GM12878 (cell line): ENCODE results near the gene ACSL3. TPM values are rescaled to one million over a fixed set of nuclear protein-coding genes. Genes with fewer than 3 reads are reported as not detected.
"Not testable (repeated sequence)": the region's sequence is repeated elsewhere in the genome, so short reads cannot be mapped to it uniquely, and the experiment has no call there.

Experiments
- ATAC-seq: fragments of 200-7000 bp; cut with Tn5 transposase; 3 replicates; pipeline ENCODE4 v1.9.1; 2020; ENCODE audit warnings: mild to moderate bottlenecking, moderate library complexity
- BruUV-seq: library from RNA; stranded (reverse); fragments of 400-500 nt; replicated peaks from 2 replicates; lab custom pipeline; 2021; lab: Mats Ljungman, UMichigan
- CTCF ChIA-PET: fragments of 300-600 bp; sonication (Branson Sonifier 250); formaldehyde crosslinking; extraction: SDS; loops from one replicate; lab custom pipeline; 2021; ENCODE audit warnings: inconsistent platforms; lab: Yijun Ruan, JAX
- POLR2A ChIA-PET: fragments of 350-600 bp; formaldehyde crosslinking; extraction: SDS; loops from one replicate; lab custom pipeline; 2021; ENCODE audit warnings: inconsistent platforms; lab: Charles Lee
- RAD21 ChIA-PET: fragments of 300-600 bp; sonication (Branson Sonifier 250); formaldehyde crosslinking; loops from one replicate; lab custom pipeline; 2023; ENCODE audit warnings: antibody characterized with exemption; ENCODE audit not compliant: unreplicated experiment; lab: Charles Lee
- SMC1A ChIA-PET: fragments of 300-600 bp; sonication (Branson Sonifier 250); formaldehyde crosslinking; loops from one replicate; lab custom pipeline; 2023; ENCODE audit not compliant: unreplicated experiment, uncharacterized antibody; lab: Charles Lee
- DNase-seq: peaks from one replicate; pipeline ENCODE4 v3.0.0-alpha.2; 2011; ENCODE audit warnings: low read depth, low spot score
- FAIRE-seq: peaks from 3 replicates; lab custom pipeline; 2011; peaks lifted over from hg19 to GRCh38; lab: Jason Lieb, UNC
- H2AFZ ChIP-seq: 2 replicates; pipeline ENCODE4 v1.6.0; 2011; ENCODE audit warnings: low read depth, low read length, control low read depth; ENCODE audit not compliant: control insufficient read depth
- H3K27ac ChIP-seq: 2 replicates; pipeline ENCODE4 v1.5.1; 2011; ENCODE audit warnings: control low read depth; ENCODE audit not compliant: control insufficient read depth, insufficient read depth
- H3K27me3 ChIP-seq, 2 experiments: replicated peaks in 1 of 2; 2 replicates each; pipeline versions ENCODE4 v1.6.0 to v1.6.1; 2011; ENCODE audit warnings: low read length in 1 of 2; ENCODE audit not compliant: control insufficient read depth in 2 of 2, insufficient read depth in 2 of 2
- H3K36me3 ChIP-seq, 2 experiments: 2 replicates each; pipeline ENCODE4 v1.5.1; 2011; ENCODE audit warnings: low read length in 1 of 2; ENCODE audit not compliant: control insufficient read depth in 2 of 2, insufficient read depth in 2 of 2
- H3K4me1 ChIP-seq: 2 replicates; pipeline ENCODE4 v1.6.1; 2011; ENCODE audit warnings: mild to moderate bottlenecking, low read length, moderate library complexity, mixed read lengths; ENCODE audit not compliant: control insufficient read depth, insufficient read depth
- H3K4me2 ChIP-seq: 2 replicates; pipeline ENCODE4 v1.6.0; 2011; ENCODE audit warnings: control low read depth; ENCODE audit not compliant: control insufficient read depth, insufficient read depth
- H3K4me3 ChIP-seq: fragments of 200-600 bp; sonication (generic); 2 replicates; pipeline ENCODE4 v1.5.1; 2016
- H3K79me2 ChIP-seq: 2 replicates; pipeline ENCODE4 v1.6.0; 2011; ENCODE audit warnings: low read length; ENCODE audit not compliant: control insufficient read depth, insufficient read depth
- H3K9ac ChIP-seq: 2 replicates; pipeline ENCODE4 v1.8.0; 2011; ENCODE audit warnings: low read length, control low read depth, mixed read lengths; ENCODE audit not compliant: control insufficient read depth, insufficient read depth
- H3K9me3 ChIP-seq: replicated peaks from 3 replicates; pipeline ENCODE4 v1.5.1; 2011; ENCODE audit warnings: mild to moderate bottlenecking, low read length; ENCODE audit not compliant: control insufficient read depth, insufficient read depth
- H4K20me1 ChIP-seq: 2 replicates; pipeline ENCODE4 v1.6.0; 2011; ENCODE audit not compliant: control insufficient read depth, insufficient read depth
- CEBPB ChIP-seq, 2 experiments: fragments of 150-350 bp in 1 of 2; IDR thresholded peaks; 2 replicates each; pipeline ENCODE4 v1.6.1; 2012 to 2014; ENCODE audit warnings: low read depth in 2 of 2, low read length in 2 of 2, borderline replicate concordance in 1 of 2, inconsistent platforms in 1 of 2
- E2F8 ChIP-seq: fragments of 450-650 bp; IDR thresholded peaks from 2 replicates; pipeline ENCODE4 v1.6.1; 2018; ENCODE audit warnings: mild to moderate bottlenecking, low read depth, moderate library complexity; ENCODE audit not compliant: partially characterized antibody
- REST ChIP-seq: IDR thresholded peaks from 2 replicates; pipeline ENCODE4 v1.6.1; 2012; ENCODE audit warnings: mild to moderate bottlenecking, low read depth, low read length
- WGBS: methylation state at CpG from one replicate; pipeline ENCODE4 v1.1.6; 2016; ENCODE audit warnings: low lambda C conversion rate; ENCODE audit not compliant: insufficient replicate concordance, insufficient coverage; ENCODE audit errors: missing lambda C conversion rate; 5-methylcytosine and 5-hydroxymethylcytosine counted together
- in situ Hi-C: fragments of 300-500 bp; cut with MboI; formaldehyde crosslinking; loops from 9 replicates; pipeline ENCODE4 v1.14.3; 2018; ENCODE audit warnings: mixed read lengths
- intact Hi-C: fragments of 100-400 bp; cut with micrococcal nuclease; formaldehyde crosslinking; loops from one replicate; pipeline ENCODE4 v1.14.2; 2022; ENCODE audit not compliant: unreplicated experiment
- polyA plus RNA-seq, 11 experiments: library from polyadenylated mRNA; depleted of rRNA in 4 of 11; unstranded in 6 of 11; stranded (reverse) in 5 of 11; fragments of >200 nt; fragmentation: Nextera tagmentation in 4 of 11; fragmentation: Illumina TruSeq in 1 of 11; extraction: Ambion mirVana in 4 of 11; extraction: Trizol in 1 of 11; gene quantifications; 1 replicate in 1 of 11; 2 replicates in 10 of 11; pipeline versions ENCODE4 v1.2.1 to v1.2.3, GENCODE V29; 2011 to 2016; ENCODE audit warnings: inconsistent platforms in 2 of 11, missing spikeins in 2 of 11, low read depth in 1 of 11
- total RNA-seq, 4 experiments: library from RNA; depleted of rRNA in 3 of 4; stranded (reverse); fragments of >200 nt in 3 of 4; fragmentation: Illumina TruSeq in 1 of 4; extraction: Trizol in 1 of 4; gene quantifications; 2 replicates each; pipeline versions ENCODE4 v1.2.1 to v1.2.3, GENCODE V29; 2013 to 2021

ACSL3 gene
- total and polyA plus RNA-seq, 10 of the 15 experiments (the other 5 are each of a cell fraction or from before 2014, with no cell fraction given), result 15.6 to 83.9 (median 56.7) TPM

- Histone ChIP-seq H3K27ac (no peak overlapping the region), H3K27me3 (no peaks in the 10 kb centered on the region), H2AFZ (no peak overlapping the region), H3K79me2 (no peaks in the 10 kb centered on the region), H3K9ac (no peak overlapping the region), H3K36me3 (no peaks in the 10 kb centered on the region), H3K4me1 (no peaks in the 10 kb centered on the region), H3K9me3 (no peaks in the 10 kb centered on the region), H3K4me2 (no peak overlapping the region), H4K20me1 (no peaks in the 10 kb centered on the region), H3K4me3 (no peak overlapping the region)
- BruUV-seq, result no TSS peak
- ChIA-PET SMC1A (no interaction called here), POLR2A (no interaction called here), CTCF (no interaction called here), RAD21 (no interaction called here)
- ATAC-seq, result no peak
- DNase-seq, result no peak
- intact Hi-C loops, result no loop called here
- in situ Hi-C loops, result no loop called here
- TF ChIP-seq REST (no peak), E2F8 (no peak), CEBPB (IDR thresholded peaks at IDR 0.05; ENCODE audit: borderline replicate concordance in 1 of 2, low read depth in 2 of 2, low read length in 2 of 2) (no peak)
- no peak for FAIRE-seq
These were observed 128.6 kb downstream of the ACSL3 start for GRCh38 chr2:222989431-222989830.

- in situ Hi-C loops, H3K4me1 ChIP-seq, H3K36me3 ChIP-seq, H3K9me3 ChIP-seq, ATAC-seq, DNase-seq, RAD21 ChIA-PET, H3K27me3 ChIP-seq, H2AFZ ChIP-seq, SMC1A ChIA-PET, H4K20me1 ChIP-seq, intact Hi-C loops, FAIRE-seq, H3K27ac ChIP-seq, POLR2A ChIA-PET, H3K4me2 ChIP-seq, H3K9ac ChIP-seq, H3K4me3 ChIP-seq, BruUV-seq, H3K79me2 ChIP-seq: not testable (repeated sequence)
- WGBS, result 1% methylated on average over 4 of the region's 4 CpGs
- CTCF ChIA-PET, result interaction anchor here (0.9 kb wide), 1 partner anchor 111 kb away, joined by 3 read pairs; no protein-coding TSS in a partner anchor
These were observed 129.4 kb downstream of the ACSL3 start for GRCh38 chr2:222990206-222990605.
